BLaER1 treated with 17β-estradiol and CSF1 and Interleukin-3, amounts not matched to agents 10 nM and 100 nM (cell line): ENCODE data around the gene MTLN.
"Not testable (repeated sequence)": the region's sequence is repeated elsewhere in the genome, so short reads cannot be mapped to it uniquely, and the experiment has no call there.

Experiments
- H3K27ac ChIP-seq, 11 experiments: shearing (Covaris generic); formaldehyde crosslinking; 2 replicates each; pipeline ENCODE4 v1.8.1; 2022
- H3K27me3 ChIP-seq, 11 experiments: shearing (Covaris generic); formaldehyde crosslinking; 2 replicates each; pipeline ENCODE4 v1.8.1; 2022
- H3K36me3 ChIP-seq, 11 experiments: shearing (Covaris generic); formaldehyde crosslinking; 2 replicates each; pipeline ENCODE4 v1.8.1; 2022
- H3K4me1 ChIP-seq, 10 experiments: shearing (Covaris generic); formaldehyde crosslinking; 2 replicates each; pipeline ENCODE4 v1.8.1; 2022
- H3K4me2 ChIP-seq, 11 experiments: shearing (Covaris generic); formaldehyde crosslinking; 2 replicates each; pipeline ENCODE4 v1.8.1; 2022
- H3K4me3 ChIP-seq, 10 experiments: shearing (Covaris generic); formaldehyde crosslinking; 2 replicates each; pipeline ENCODE4 v1.8.1; 2022
- H3K9ac ChIP-seq, 11 experiments: shearing (Covaris generic); formaldehyde crosslinking; 2 replicates each; pipeline ENCODE4 v1.8.1; 2022
- H3K9me3 ChIP-seq, 11 experiments: shearing (Covaris generic); formaldehyde crosslinking; replicated peaks in 1 of 11; 2 replicates each; pipeline ENCODE4 v1.8.1; 2022
- H4K20me1 ChIP-seq, 11 experiments: shearing (Covaris generic); formaldehyde crosslinking; 2 replicates each; pipeline ENCODE4 v1.8.1; 2022
- Cebpa-rat ChIP-seq, 11 experiments: shearing (Covaris generic); IDR thresholded peaks; 2 replicates each; pipeline ENCODE4 v1.8.1; 2022

MTLN gene

GRCh38 chr2:110204408-110205385 lies 7.7 kb downstream of the MTLN start, which contains the start of gene NPHP1:
TSS of gene NPHP1 (minus strand) at chr2:110205013. CDS start at chr2:110204968, 45 bp downstream.
- H3K4me1 ChIP-seq, result peaks cover 11 to 18% (median 15%) of the 10 kb centered on the region in 10 experiments; a peak in 18 of 20 replicates
- no peak for TF ChIP-seq Cebpa-rat (IDR thresholded peaks at IDR 0.05)
- H3K36me3 ChIP-seq, result peaks cover 10 to 20% (median 12%) of the 10 kb centered on the region in 11 experiments
- peak within 1 kb of the TSS in 10 of 11 experiments; percentile 23 to 82 (median 50); a peak in 16 of 22 replicates for H3K27ac ChIP-seq
- no peaks in the 10 kb centered on the region for H4K20me1 ChIP-seq
- H3K4me3 ChIP-seq, result peak within 1 kb of the TSS; percentile 60 to 76 (median 69)
- no peaks in the 10 kb centered on the region for H3K9me3 ChIP-seq
- peak within 1 kb of the TSS; percentile 82 to 96 (median 89) for H3K4me2 ChIP-seq
- H3K27me3 ChIP-seq, result no peaks in the 10 kb centered on the region
- H3K9ac ChIP-seq, result peak within 1 kb of the TSS; percentile 56 to 76 (median 73)

- no peak overlapping the region for H3K27ac ChIP-seq
- H3K9ac ChIP-seq, result no peak overlapping the region
- H3K9me3 ChIP-seq, result peaks cover 0 to 4% (median 0%) of the 10 kb centered on the region in 11 experiments; a peak in 1 of 22 replicates
- H3K27me3 ChIP-seq, result no peaks in the 10 kb centered on the region
- no peak overlapping the region for H3K4me3 ChIP-seq
- TF ChIP-seq Cebpa-rat (IDR thresholded peaks at IDR 0.05), result no peak
- no peaks in the 10 kb centered on the region for H3K36me3 ChIP-seq
- H3K4me2 ChIP-seq, result no peak overlapping the region
- no peaks in the 10 kb centered on the region for H4K20me1 ChIP-seq
- H3K4me1 ChIP-seq, result no peaks in the 10 kb centered on the region
Measured at GRCh38 chr2:110198016-110198415, 14.3 kb downstream of the MTLN start.

GRCh38 chr2:110197452-110197851 lies 14.9 kb downstream of the MTLN start:
- Histone ChIP-seq H3K9me3 (peaks cover 0 to 4% (median 0%) of the 10 kb centered on the region in 11 experiments; a peak in 1 of 22 replicates), H3K4me3 (no peak overlapping the region), H3K27ac (no peak overlapping the region), H3K4me1 (no peaks in the 10 kb centered on the region), H3K9ac (no peak overlapping the region), H3K4me2 (no peak overlapping the region), H3K27me3 (no peaks in the 10 kb centered on the region), H4K20me1 (no peaks in the 10 kb centered on the region), H3K36me3 (no peaks in the 10 kb centered on the region)
- no peak for TF ChIP-seq Cebpa-rat (IDR thresholded peaks at IDR 0.05)

- H3K4me2 ChIP-seq, H3K36me3 ChIP-seq, H3K27ac ChIP-seq, H3K4me1 ChIP-seq, H3K27me3 ChIP-seq, H3K4me3 ChIP-seq, H3K9ac ChIP-seq, H4K20me1 ChIP-seq: not testable (repeated sequence)
- H3K9me3 ChIP-seq, result peaks cover 5 to 46% (median 35%) of the 10 kb centered on the region in 11 experiments; a peak in 21 of 22 replicates
Measured at GRCh38 chr2:110190169-110190568, 22.2 kb downstream of the MTLN start.

GRCh38 chr2:110182449-110182848 lies 29.9 kb downstream of the MTLN start:
- Histone ChIP-seq H3K4me3 (no peak overlapping the region), H3K9ac (no peak overlapping the region)
- no peak for TF ChIP-seq Cebpa-rat (IDR thresholded peaks at IDR 0.05)

GRCh38 chr2:110180036-110180435 lies 32.3 kb downstream of the MTLN start:
- no peak overlapping the region for H3K4me2 ChIP-seq
- H3K4me3 ChIP-seq, result no peak overlapping the region
- H3K4me1 ChIP-seq, result no peaks in the 10 kb centered on the region
- no peaks in the 10 kb centered on the region for H4K20me1 ChIP-seq
- H3K27me3 ChIP-seq, result no peaks in the 10 kb centered on the region
- H3K9ac ChIP-seq, result no peak overlapping the region
- no peak for TF ChIP-seq Cebpa-rat (IDR thresholded peaks at IDR 0.05)
- H3K9me3 ChIP-seq, result peaks cover 37 to 46% (median 44%) of the 10 kb centered on the region in 11 experiments
- H3K36me3 ChIP-seq, result peaks cover 0 to 4% (median 0%) of the 10 kb centered on the region in 11 experiments; a peak in 1 of 22 replicates
- H3K27ac ChIP-seq, result no peak overlapping the region

More at GRCh38 chr2:110182449-110182848, 29.9 kb downstream of the MTLN start:
- H4K20me1 ChIP-seq, result no peaks in the 10 kb centered on the region
- H3K4me2 ChIP-seq, result no peak overlapping the region
- H3K9me3 ChIP-seq, result peaks cover 37 to 65% (median 57%) of the 10 kb centered on the region in 11 experiments
- H3K4me1 ChIP-seq, result no peaks in the 10 kb centered on the region
- peaks cover 0 to 4% (median 0%) of the 10 kb centered on the region in 11 experiments; a peak in 1 of 22 replicates for H3K36me3 ChIP-seq
- no peak overlapping the region for H3K27ac ChIP-seq
- H3K27me3 ChIP-seq, result no peaks in the 10 kb centered on the region

- TF ChIP-seq Cebpa-rat (IDR thresholded peaks at IDR 0.05), result no peak
Measured at GRCh38 chr2:110173523-110173922, 38.8 kb downstream of the MTLN start.

GRCh38 chr2:110172506-110172905 lies 39.8 kb downstream of the MTLN start:
- H3K9ac ChIP-seq, result no peak overlapping the region
- TF ChIP-seq Cebpa-rat (IDR thresholded peaks at IDR 0.05), result no peak

More at GRCh38 chr2:110173523-110173922, 38.8 kb downstream of the MTLN start:
- 0 out of 20 replicates have a peak, but pooled peaks cover 0 to 4% (median 0%) of the 10 kb centered on the region in 10 experiments for H3K4me1 ChIP-seq
- H3K9me3 ChIP-seq, result no peaks in the 10 kb centered on the region
- H3K4me2 ChIP-seq, result no peak overlapping the region
- H4K20me1 ChIP-seq, result no peaks in the 10 kb centered on the region
- no peak overlapping the region for H3K9ac ChIP-seq
- H3K36me3 ChIP-seq, result no peaks in the 10 kb centered on the region
- no peak overlapping the region for H3K4me3 ChIP-seq
- H3K27ac ChIP-seq, result no peak overlapping the region
- H3K27me3 ChIP-seq, result no peaks in the 10 kb centered on the region

GRCh38 chr2:110170102-110170501 lies 42.2 kb downstream of the MTLN start:
- Histone ChIP-seq H3K4me3 (no peak overlapping the region), H3K9me3 (no peaks in the 10 kb centered on the region), H4K20me1 (no peaks in the 10 kb centered on the region), H3K4me2 (no peak overlapping the region), H3K4me1 (0 out of 20 replicates have a peak, but pooled peaks cover 0 to 4% (median 0%) of the 10 kb centered on the region in 10 experiments), H3K27ac (no peak overlapping the region), H3K27me3 (no peaks in the 10 kb centered on the region), H3K9ac (no peak overlapping the region), H3K36me3 (no peaks in the 10 kb centered on the region)
- no peak for TF ChIP-seq Cebpa-rat (IDR thresholded peaks at IDR 0.05)

More at GRCh38 chr2:110172506-110172905, 39.8 kb downstream of the MTLN start:
- Histone ChIP-seq H3K9me3 (no peaks in the 10 kb centered on the region), H3K4me3 (no peak overlapping the region), H3K27ac (no peak overlapping the region), H3K36me3 (no peaks in the 10 kb centered on the region), H4K20me1 (no peaks in the 10 kb centered on the region), H3K27me3 (no peaks in the 10 kb centered on the region), H3K4me2 (no peak overlapping the region), H3K4me1 (0 out of 20 replicates have a peak, but pooled peaks cover 0 to 4% (median 0%) of the 10 kb centered on the region in 10 experiments)
